ENCODE data around the gene CRLF1. TPM values are rescaled to one million over a fixed set of nuclear protein-coding genes. Genes with fewer than 3 reads are reported as not detected.

The CRLF1 gene
- total and polyA plus RNA-seq, 10 of the 15 experiments (the other 5 are each of a cell fraction or from before 2014, with no cell fraction given) = 0.10 to 1.2 (median 0.49) TPM; not detected in 4

DNA sequence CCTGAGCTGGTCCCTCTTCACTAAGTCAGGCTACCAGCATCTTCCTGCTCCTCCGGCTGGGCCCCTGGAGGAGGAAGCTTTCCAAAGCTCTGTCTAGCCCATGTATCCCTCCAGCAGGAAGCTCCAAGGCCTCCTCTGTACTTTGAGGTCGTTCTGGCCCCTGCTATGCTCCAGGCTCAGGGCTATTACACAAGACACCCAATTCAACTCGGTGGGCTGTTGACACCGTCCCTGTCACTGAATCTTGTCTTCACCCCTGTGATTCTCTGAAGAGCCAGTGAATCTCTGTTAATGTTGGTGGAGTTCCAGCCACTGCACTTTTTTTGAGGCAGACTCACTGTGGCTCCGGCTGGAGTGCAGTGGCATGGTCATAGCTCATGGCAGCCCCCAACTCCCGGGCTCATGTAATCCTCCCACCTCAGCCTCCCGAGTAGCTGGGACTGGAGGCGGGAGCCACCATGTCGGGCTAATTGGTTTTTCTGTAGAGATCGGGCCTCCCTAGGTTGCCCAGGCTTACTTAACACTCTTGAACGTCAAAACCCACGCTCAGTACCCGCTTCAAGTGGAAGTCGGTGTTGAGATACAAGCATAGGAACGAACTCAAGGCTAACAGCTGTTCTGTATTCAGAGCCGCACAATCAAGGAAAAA is 18.5 kb downstream of the CRLF1 start:
- peaks cover 0 to 3% of the 10 kb centered on the region in 2 experiments; a peak in 1 of 4 replicates for H3K36me3 ChIP-seq (ENCODE audit: control insufficient read depth in 2 of 2, insufficient read depth in 2 of 2, low read length in 1 of 2)
- FAIRE-seq = no peak
- ChIA-PET POLR2A (interaction anchor here (0.6 to 6.0 kb wide), 5 partner anchors 15 to 155 kb away, joined by 3 to 43 read pairs (median 27); partner anchors contain the start of genes ELL, FKBP8, KXD1 and UBA52), SMC1A (ENCODE audit: uncharacterized antibody, unreplicated experiment) (interaction anchor here (1.1 to 5.2 kb wide), 6 partner anchors 17 to 68 kb away, joined by 3 to 44 read pairs (median 12); partner anchors contain the start of genes ELL, FKBP8, KXD1 and UBA52), RAD21 (ENCODE audit: unreplicated experiment) (interaction anchor here (1.2 to 4.8 kb wide), 6 partner anchors 17 to 92 kb away, joined by 3 to 35 read pairs (median 15); partner anchors contain the start of genes ELL, FKBP8, KXD1 and UBA52), CTCF (interaction anchor here (0.6 to 6.0 kb wide), 22 partner anchors 8 to 351 kb away, joined by 3 to 64 read pairs (median 6); partner anchors contain the start of genes ELL, FKBP8, KXD1 and UBA52)
- H3K4me2 ChIP-seq (ENCODE audit: control insufficient read depth, insufficient read depth) = peak overlapping the region; percentile 98
- ATAC-seq = no peak; the same call in 2 of the 3 replicates
- TF ChIP-seq, protein P1, sequence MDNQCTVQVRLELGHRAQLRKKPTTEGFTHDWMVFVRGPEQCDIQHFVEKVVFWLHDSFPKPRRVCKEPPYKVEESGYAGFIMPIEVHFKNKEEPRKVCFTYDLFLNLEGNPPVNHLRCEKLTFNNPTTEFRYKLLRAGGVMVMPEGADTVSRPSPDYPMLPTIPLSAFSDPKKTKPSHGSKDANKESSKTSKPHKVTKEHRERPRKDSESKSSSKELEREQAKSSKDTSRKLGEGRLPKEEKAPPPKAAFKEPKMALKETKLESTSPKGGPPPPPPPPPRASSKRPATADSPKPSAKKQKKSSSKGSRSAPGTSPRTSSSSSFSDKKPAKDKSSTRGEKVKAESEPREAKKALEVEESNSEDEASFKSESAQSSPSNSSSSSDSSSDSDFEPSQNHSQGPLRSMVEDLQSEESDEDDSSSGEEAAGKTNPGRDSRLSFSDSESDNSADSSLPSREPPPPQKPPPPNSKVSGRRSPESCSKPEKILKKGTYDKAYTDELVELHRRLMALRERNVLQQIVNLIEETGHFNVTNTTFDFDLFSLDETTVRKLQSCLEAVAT (IDR thresholded peaks at IDR 0.05) = peak; percentile 11; the same call in 1 of the 2 replicates
- TF ChIP-seq HDAC2 (IDR thresholded peaks at IDR 0.05) (no peak), ETV6 (conservative IDR thresholded peaks at IDR 0.05 in 1 of 2, IDR thresholded peaks at IDR 0.05 in 1 of 2; ENCODE audit: borderline replicate concordance in 1 of 2, low read depth in 1 of 2) (peak in 1 of 2 experiments; percentile 37; a peak in 1 of 4 replicates), ZNF384 (IDR thresholded peaks at IDR 0.05; ENCODE audit: borderline replicate concordance, low read depth, low read length) (0 out of 2 replicates have a peak, but pooled peaks have one; percentile 6), SREBF2 (IDR thresholded peaks at IDR 0.05; ENCODE audit: low read length) (no peak)
- TF ChIP-seq, protein P2, sequence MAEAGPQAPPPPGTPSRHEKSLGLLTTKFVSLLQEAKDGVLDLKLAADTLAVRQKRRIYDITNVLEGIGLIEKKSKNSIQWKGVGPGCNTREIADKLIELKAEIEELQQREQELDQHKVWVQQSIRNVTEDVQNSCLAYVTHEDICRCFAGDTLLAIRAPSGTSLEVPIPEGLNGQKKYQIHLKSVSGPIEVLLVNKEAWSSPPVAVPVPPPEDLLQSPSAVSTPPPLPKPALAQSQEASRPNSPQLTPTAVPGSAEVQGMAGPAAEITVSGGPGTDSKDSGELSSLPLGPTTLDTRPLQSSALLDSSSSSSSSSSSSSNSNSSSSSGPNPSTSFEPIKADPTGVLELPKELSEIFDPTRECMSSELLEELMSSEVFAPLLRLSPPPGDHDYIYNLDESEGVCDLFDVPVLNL (IDR thresholded peaks at IDR 0.05; ENCODE audit: low read depth, low read length) = 0 out of 2 replicates have a peak, but pooled peaks have one; percentile 1
- TF ChIP-seq, protein P3, sequence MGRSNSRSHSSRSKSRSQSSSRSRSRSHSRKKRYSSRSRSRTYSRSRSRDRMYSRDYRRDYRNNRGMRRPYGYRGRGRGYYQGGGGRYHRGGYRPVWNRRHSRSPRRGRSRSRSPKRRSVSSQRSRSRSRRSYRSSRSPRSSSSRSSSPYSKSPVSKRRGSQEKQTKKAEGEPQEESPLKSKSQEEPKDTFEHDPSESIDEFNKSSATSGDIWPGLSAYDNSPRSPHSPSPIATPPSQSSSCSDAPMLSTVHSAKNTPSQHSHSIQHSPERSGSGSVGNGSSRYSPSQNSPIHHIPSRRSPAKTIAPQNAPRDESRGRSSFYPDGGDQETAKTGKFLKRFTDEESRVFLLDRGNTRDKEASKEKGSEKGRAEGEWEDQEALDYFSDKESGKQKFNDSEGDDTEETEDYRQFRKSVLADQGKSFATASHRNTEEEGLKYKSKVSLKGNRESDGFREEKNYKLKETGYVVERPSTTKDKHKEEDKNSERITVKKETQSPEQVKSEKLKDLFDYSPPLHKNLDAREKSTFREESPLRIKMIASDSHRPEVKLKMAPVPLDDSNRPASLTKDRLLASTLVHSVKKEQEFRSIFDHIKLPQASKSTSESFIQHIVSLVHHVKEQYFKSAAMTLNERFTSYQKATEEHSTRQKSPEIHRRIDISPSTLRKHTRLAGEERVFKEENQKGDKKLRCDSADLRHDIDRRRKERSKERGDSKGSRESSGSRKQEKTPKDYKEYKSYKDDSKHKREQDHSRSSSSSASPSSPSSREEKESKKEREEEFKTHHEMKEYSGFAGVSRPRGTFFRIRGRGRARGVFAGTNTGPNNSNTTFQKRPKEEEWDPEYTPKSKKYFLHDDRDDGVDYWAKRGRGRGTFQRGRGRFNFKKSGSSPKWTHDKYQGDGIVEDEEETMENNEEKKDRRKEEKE (IDR thresholded peaks at IDR 0.05) = no peak
- WGBS (ENCODE audit: insufficient coverage, insufficient replicate concordance, low lambda C conversion rate, missing lambda C conversion rate) = 9% methylated on average over 16 of the region's 16 CpGs
- H2AFZ ChIP-seq (ENCODE audit: control insufficient read depth, low read depth, low read length) = peak overlapping the region; percentile 72
- H3K4me1 ChIP-seq (ENCODE audit: control insufficient read depth, insufficient read depth, low read length) = peaks cover 27% of the 10 kb centered on the region
- peak overlapping the region; percentile 66 for H3K9ac ChIP-seq (ENCODE audit: control insufficient read depth, insufficient read depth, low read length)
- H3K4me3 ChIP-seq = peak overlapping the region; percentile 70
- peaks cover 4% of the 10 kb centered on the region; the same call in 1 of the 2 replicates for H3K79me2 ChIP-seq (ENCODE audit: control insufficient read depth, insufficient read depth, low read length)
- peak overlapping the region; percentile 72 for H3K27ac ChIP-seq (ENCODE audit: control insufficient read depth, insufficient read depth)
- BruUV-seq (replicated peaks) = TSS peak; percentile 94
- H3K27me3 ChIP-seq (replicated peaks in 1 of 2; ENCODE audit: control insufficient read depth in 2 of 2, insufficient read depth in 2 of 2, low read length in 1 of 2) = no peaks in the 10 kb centered on the region
- H4K20me1 ChIP-seq (ENCODE audit: control insufficient read depth, insufficient read depth) = no peaks in the 10 kb centered on the region; the same call in 1 of the 2 replicates
- intact Hi-C loops (cut with micrococcal nuclease; ENCODE audit: unreplicated experiment) (loop anchor here (2.0 to 5.0 kb wide), 4 partner anchors 46 to 259 kb away; partner anchors contain the start of genes ELL and FKBP8), in situ Hi-C loops (cut with MboI) (no loop called here)
- H3K9me3 ChIP-seq (replicated peaks; ENCODE audit: control insufficient read depth, insufficient read depth, low read length) = no peaks in the 10 kb centered on the region
- DNase-seq (ENCODE audit: low read depth, low spot score) = no peak
